Measurements from ENCODE around the gene NFKBIB.

Gene NFKBIB

DNA sequence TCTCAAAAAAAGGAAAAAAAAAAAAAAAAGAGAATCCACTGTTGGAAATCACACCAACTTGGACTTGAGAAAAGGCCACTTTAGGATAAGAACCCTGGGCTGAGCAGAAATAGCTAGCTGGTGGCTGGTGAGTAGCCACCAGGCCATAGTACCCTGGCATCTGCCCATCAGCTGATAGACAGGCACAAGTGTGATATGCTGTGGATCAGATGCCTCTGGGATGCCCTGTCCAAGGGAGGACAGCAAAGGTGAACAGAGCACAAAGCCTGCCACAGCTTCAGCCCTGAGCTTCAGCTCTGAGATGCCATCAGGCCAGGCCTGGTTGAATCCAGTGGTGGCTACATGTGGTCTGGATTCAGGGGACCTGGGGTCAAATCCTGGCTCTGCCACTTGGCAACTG, 9.1 kb upstream of the NFKBIB start:
- Histone ChIP-seq H3K27ac (no peak overlapping the region), H3K4me1 (peaks cover 7% of the 10 kb centered on the region), H3K9ac (no peak overlapping the region), H2AFZ (no peak overlapping the region), H3K4me2 (ENCODE audit: low read length) (no peak overlapping the region), H3K79me2 (no peaks in the 10 kb centered on the region), H3K36me3 (ENCODE audit: control insufficient read depth, insufficient read depth, low read length) (no peaks in the 10 kb centered on the region), H3K4me3 (ENCODE audit: low read depth, low read length) (no peak overlapping the region), H3K27me3 (ENCODE audit: control insufficient read depth, insufficient read depth, low read length) (no peaks in the 10 kb centered on the region), H3K9me3 (ENCODE audit: control insufficient read depth, low read length) (no peaks in the 10 kb centered on the region)
- TF ChIP-seq, protein P1, sequence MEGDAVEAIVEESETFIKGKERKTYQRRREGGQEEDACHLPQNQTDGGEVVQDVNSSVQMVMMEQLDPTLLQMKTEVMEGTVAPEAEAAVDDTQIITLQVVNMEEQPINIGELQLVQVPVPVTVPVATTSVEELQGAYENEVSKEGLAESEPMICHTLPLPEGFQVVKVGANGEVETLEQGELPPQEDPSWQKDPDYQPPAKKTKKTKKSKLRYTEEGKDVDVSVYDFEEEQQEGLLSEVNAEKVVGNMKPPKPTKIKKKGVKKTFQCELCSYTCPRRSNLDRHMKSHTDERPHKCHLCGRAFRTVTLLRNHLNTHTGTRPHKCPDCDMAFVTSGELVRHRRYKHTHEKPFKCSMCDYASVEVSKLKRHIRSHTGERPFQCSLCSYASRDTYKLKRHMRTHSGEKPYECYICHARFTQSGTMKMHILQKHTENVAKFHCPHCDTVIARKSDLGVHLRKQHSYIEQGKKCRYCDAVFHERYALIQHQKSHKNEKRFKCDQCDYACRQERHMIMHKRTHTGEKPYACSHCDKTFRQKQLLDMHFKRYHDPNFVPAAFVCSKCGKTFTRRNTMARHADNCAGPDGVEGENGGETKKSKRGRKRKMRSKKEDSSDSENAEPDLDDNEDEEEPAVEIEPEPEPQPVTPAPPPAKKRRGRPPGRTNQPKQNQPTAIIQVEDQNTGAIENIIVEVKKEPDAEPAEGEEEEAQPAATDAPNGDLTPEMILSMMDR (IDR thresholded peaks at IDR 0.05) = no peak

DNA sequence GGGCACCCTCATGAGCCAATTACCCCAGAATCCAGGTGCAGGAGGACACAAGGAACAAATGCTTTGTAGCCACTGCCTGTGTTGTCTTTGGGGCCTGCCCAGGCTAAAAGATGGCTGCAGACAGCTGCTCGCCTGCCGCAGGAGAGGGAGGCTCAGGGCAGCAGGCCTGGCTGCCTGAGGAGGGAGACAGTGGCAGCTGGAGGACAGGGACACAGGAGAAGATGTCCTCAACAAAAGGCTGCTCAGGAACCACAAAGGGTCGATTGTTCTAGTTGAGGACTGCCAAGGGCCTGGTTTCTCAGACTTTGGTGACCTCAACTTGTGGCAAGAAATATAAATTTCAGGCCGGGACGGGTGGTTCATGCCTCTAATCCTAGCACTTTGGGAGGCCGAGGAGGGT, 8.0 kb upstream of the NFKBIB start:
- no peak overlapping the region for H3K4me3 ChIP-seq (ENCODE audit: low read depth, low read length)
- no peak overlapping the region for H3K9ac ChIP-seq
- no peaks in the 10 kb centered on the region for H3K9me3 ChIP-seq (ENCODE audit: control insufficient read depth, low read length)
- H3K79me2 ChIP-seq = no peaks in the 10 kb centered on the region
- H3K4me2 ChIP-seq (ENCODE audit: low read length) = no peak overlapping the region
- no peaks in the 10 kb centered on the region for H3K36me3 ChIP-seq (ENCODE audit: control insufficient read depth, insufficient read depth, low read length)
- H2AFZ ChIP-seq = no peak overlapping the region
- no peak overlapping the region for H3K27ac ChIP-seq
- TF ChIP-seq, protein P1 (IDR thresholded peaks at IDR 0.05) = no peak
- no peaks in the 10 kb centered on the region for H3K4me1 ChIP-seq
- no peaks in the 10 kb centered on the region for H3K27me3 ChIP-seq (ENCODE audit: control insufficient read depth, insufficient read depth, low read length)

DNA sequence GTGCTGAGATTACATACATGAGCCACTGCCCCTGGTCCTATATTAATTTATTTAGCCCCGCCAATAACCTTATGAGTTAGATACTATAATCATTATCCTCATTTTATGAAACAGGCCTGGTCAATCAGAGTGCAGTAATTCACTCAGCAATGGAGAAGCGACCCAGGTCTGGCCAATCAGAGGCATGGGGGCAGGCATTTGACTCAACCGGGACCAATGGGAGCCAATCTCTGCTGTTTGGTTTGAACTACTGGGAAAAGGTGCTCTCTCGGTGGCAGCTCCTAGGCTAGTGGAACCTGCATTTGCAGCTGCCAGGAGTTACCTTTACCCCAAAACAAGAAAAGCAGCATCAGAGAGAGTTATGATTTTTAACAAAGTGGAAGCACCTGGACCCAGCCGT, 6.9 kb upstream of the NFKBIB start:
- Histone ChIP-seq H3K4me2 (ENCODE audit: low read length) (no peak overlapping the region), H3K9me3 (ENCODE audit: control insufficient read depth, low read length) (no peaks in the 10 kb centered on the region), H3K36me3 (ENCODE audit: control insufficient read depth, insufficient read depth, low read length) (no peaks in the 10 kb centered on the region), H2AFZ (no peak overlapping the region), H3K9ac (no peak overlapping the region), H3K27ac (no peak overlapping the region), H3K27me3 (ENCODE audit: control insufficient read depth, insufficient read depth, low read length) (no peaks in the 10 kb centered on the region), H3K4me3 (ENCODE audit: low read depth, low read length) (no peak overlapping the region), H3K79me2 (no peaks in the 10 kb centered on the region), H3K4me1 (no peaks in the 10 kb centered on the region)
- TF ChIP-seq, protein P1 (IDR thresholded peaks at IDR 0.05) = no peak

DNA sequence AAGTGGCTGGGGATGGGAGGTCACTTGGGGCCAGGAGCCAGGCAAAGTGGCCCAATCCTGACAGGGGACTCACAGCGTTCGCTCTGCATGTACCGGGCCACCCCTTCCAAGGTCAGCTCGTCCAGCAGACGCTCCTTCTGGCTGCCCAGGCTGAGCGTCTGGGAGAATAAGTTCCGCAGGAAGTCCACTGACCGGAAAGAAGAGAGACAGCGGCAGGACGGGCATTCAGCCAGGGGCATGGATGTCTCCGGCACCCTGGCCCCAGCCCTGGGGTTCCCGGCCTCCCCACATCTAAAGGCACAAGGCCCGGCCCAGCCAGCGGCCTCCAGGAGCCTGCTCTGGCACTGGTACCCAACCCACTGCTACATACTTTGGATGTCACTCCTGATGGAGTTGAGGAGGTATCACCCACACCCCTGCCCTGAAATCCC, 6.4 kb upstream of the NFKBIB start:
- H3K9me3 ChIP-seq (ENCODE audit: control insufficient read depth, low read length) = no peaks in the 10 kb centered on the region
- H3K27me3 ChIP-seq (ENCODE audit: control insufficient read depth, insufficient read depth, low read length) = no peaks in the 10 kb centered on the region
- TF ChIP-seq, protein P1 (IDR thresholded peaks at IDR 0.05) = no peak
- H3K79me2 ChIP-seq = peaks cover 1% of the 10 kb centered on the region
- H3K9ac ChIP-seq = no peak overlapping the region
- peaks cover 2% of the 10 kb centered on the region for H3K4me1 ChIP-seq
- no peak overlapping the region for H3K27ac ChIP-seq
- H3K4me3 ChIP-seq (ENCODE audit: low read depth, low read length) = no peak overlapping the region
- H3K4me2 ChIP-seq (ENCODE audit: low read length) = no peak overlapping the region
- H2AFZ ChIP-seq = no peak overlapping the region
- H3K36me3 ChIP-seq (ENCODE audit: control insufficient read depth, insufficient read depth, low read length) = no peaks in the 10 kb centered on the region

DNA sequence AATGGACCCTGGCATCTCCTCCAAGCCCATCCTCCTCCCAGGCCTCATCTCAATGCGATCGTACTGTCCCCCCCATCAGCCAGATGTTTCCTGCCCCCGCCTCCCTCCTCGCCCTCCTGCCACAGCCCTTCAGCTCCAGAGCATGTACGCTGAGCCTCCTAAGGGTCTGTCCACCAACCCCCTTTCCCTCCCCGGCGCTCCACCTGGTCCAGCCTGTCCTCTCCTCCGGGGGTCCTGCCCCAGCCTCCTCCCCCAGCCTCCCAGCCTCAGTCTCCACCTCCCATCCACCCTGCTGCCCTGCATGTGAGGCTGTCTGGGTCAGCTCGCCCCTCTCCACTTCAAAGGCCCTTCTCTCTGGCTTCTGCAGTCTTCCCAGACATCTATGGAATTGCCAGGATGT, 4.8 kb upstream of the NFKBIB start:
- Histone ChIP-seq H3K27ac (no peak overlapping the region), H3K9ac (no peak overlapping the region)
- TF ChIP-seq, protein P1 (IDR thresholded peaks at IDR 0.05) = no peak

More for the DNA sequence above, 4.8 kb upstream of the NFKBIB start:
- peaks cover 6% of the 10 kb centered on the region for H3K79me2 ChIP-seq
- H3K27me3 ChIP-seq (ENCODE audit: control insufficient read depth, insufficient read depth, low read length) = no peaks in the 10 kb centered on the region
- H3K4me2 ChIP-seq (ENCODE audit: low read length) = no peak overlapping the region
- H2AFZ ChIP-seq = no peak overlapping the region
- peaks cover 5% of the 10 kb centered on the region for H3K4me1 ChIP-seq
- no peak overlapping the region for H3K4me3 ChIP-seq (ENCODE audit: low read depth, low read length)
- H3K36me3 ChIP-seq (ENCODE audit: control insufficient read depth, insufficient read depth, low read length) = no peaks in the 10 kb centered on the region
- H3K9me3 ChIP-seq (ENCODE audit: control insufficient read depth, low read length) = no peaks in the 10 kb centered on the region
